OCI-LY1 (cell line): ENCODE data around the gene PHC3.

Experiments
- H2AFZ ChIP-seq: fragments of 200-600 bp; sonication (generic), shearing (Covaris generic); 2 replicates; pipeline ENCODE4 v1.6.0; 2014; ENCODE audit warnings: antibody characterized with exemption, mild to moderate bottlenecking, low read length
- H3F3A ChIP-seq: fragments of 200-600 bp; sonication (generic), shearing (Covaris generic); 2 replicates; pipeline ENCODE4 v1.6.0; 2014; ENCODE audit warnings: mild to moderate bottlenecking, antibody characterized with exemption, low read length, moderate library complexity; ENCODE audit not compliant: insufficient read depth
- H3K27ac ChIP-seq: fragments of 200-600 bp; sonication (generic); 2 replicates; pipeline ENCODE4 v1.5.1; 2014; ENCODE audit warnings: low read length, mixed run types, mild to moderate bottlenecking, low read depth; ENCODE audit not compliant: poor library complexity, severe bottlenecking
- H3K27me3 ChIP-seq: fragments of 200-600 bp; sonication (generic); 2 replicates; pipeline ENCODE4 v1.6.0; 2014; ENCODE audit warnings: antibody characterized with exemption, mild to moderate bottlenecking, low read length, moderate library complexity; ENCODE audit not compliant: insufficient read depth
- H3K36me3 ChIP-seq: fragments of 200-600 bp; sonication (generic); 2 replicates; pipeline ENCODE4 v1.6.1; 2014; ENCODE audit warnings: mild to moderate bottlenecking, antibody characterized with exemption, low read length, moderate library complexity, mixed read lengths; ENCODE audit not compliant: insufficient read depth
- H3K4me1 ChIP-seq: fragments of 200-600 bp; sonication (generic); 2 replicates; pipeline ENCODE4 v1.5.1; 2014; ENCODE audit warnings: mild to moderate bottlenecking, low read length, moderate library complexity; ENCODE audit not compliant: insufficient read depth, severe bottlenecking
- H3K4me2 ChIP-seq: fragments of 200-600 bp; sonication (generic), shearing (Covaris generic); 2 replicates; pipeline ENCODE4 v1.6.1; 2014; ENCODE audit warnings: low read length
- H3K4me3 ChIP-seq: fragments of 200-600 bp; sonication (generic); 2 replicates; pipeline ENCODE4 v1.5.1; 2014; ENCODE audit warnings: low read length, low read depth, mild to moderate bottlenecking, mixed read lengths; ENCODE audit not compliant: poor library complexity, severe bottlenecking
- H3K79me2 ChIP-seq: fragments of 200-600 bp; shearing (Covaris generic); 2 replicates; pipeline ENCODE4 v1.6.1; 2016; ENCODE audit warnings: mixed run types, low read length, mixed read lengths; ENCODE audit not compliant: insufficient read depth
- H3K9ac ChIP-seq: fragments of 200-600 bp; sonication (generic), shearing (Covaris generic); 2 replicates; pipeline ENCODE4 v1.6.1; 2014; ENCODE audit warnings: mild to moderate bottlenecking, low read length, mixed read lengths
- H3K9me2 ChIP-seq: fragments of 200-600 bp; sonication (generic), shearing (Covaris generic); 2 replicates; pipeline ENCODE4 v1.6.1; 2014; ENCODE audit warnings: low read depth, mild to moderate bottlenecking, low read length, mixed read lengths
- H3K9me3 ChIP-seq: fragments of 200-600 bp; shearing (Covaris generic); 2 replicates; pipeline ENCODE4 v1.6.1; 2014; ENCODE audit warnings: low read length, mixed read lengths
- H4K20me1 ChIP-seq: fragments of 200-600 bp; sonication (generic), shearing (Covaris generic); 2 replicates; pipeline ENCODE4 v1.6.0; 2016; ENCODE audit warnings: mild to moderate bottlenecking, low read length; ENCODE audit not compliant: insufficient read depth
- EZH2 ChIP-seq: fragments of 200-600 bp; sonication (generic), shearing (Covaris generic); IDR thresholded peaks from 2 replicates; pipeline ENCODE4 v1.8.0; 2017; ENCODE audit warnings: borderline replicate concordance, mixed run types, mild to moderate bottlenecking, antibody characterized with exemption, low read length, moderate library complexity, mixed read lengths
- TF ChIP-seq, protein P1 (sequence below): fragments of 200-600 bp; sonication (generic), shearing (Covaris generic); IDR thresholded peaks from 2 replicates; pipeline ENCODE4 v1.5.1; 2017; ENCODE audit warnings: mild to moderate bottlenecking, antibody characterized with exemption, low read length, moderate library complexity, mixed read lengths

Gene PHC3

DNA sequence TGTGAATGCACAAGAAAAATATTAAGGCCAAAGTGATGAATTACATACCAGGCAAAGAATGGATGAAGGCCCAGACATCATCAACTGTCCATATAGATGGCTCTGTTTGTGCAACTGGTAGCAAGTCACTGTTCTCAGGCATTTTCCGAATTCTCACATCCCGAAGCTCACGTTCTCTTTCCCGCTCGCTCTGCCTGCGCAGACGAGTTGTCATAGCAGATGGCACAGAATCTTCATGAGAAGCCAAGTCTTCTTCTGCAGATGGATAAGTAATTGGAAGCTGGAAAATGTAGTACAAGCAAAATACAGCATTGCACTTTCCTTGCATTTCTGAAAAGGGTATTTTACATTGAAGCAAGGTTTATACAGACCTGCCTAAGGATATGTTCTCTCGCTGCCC is 79.1 kb downstream of the PHC3 start:
- Histone ChIP-seq H3F3A (no peaks in the 10 kb centered on the region), H3K4me1 (no peaks in the 10 kb centered on the region), H3K27ac (no peak overlapping the region), H3K27me3 (no peaks in the 10 kb centered on the region), H3K9me2 (no peaks in the 10 kb centered on the region), H4K20me1 (no peaks in the 10 kb centered on the region), H3K4me2 (no peak overlapping the region), H3K9me3 (no peaks in the 10 kb centered on the region), H3K36me3 (peaks cover 96% of the 10 kb centered on the region), H3K9ac (no peak overlapping the region), H3K4me3 (no peak overlapping the region), H2AFZ (no peak overlapping the region), H3K79me2 (no peaks in the 10 kb centered on the region)
- TF ChIP-seq EZH2, result no peak
- TF ChIP-seq, protein P1, sequence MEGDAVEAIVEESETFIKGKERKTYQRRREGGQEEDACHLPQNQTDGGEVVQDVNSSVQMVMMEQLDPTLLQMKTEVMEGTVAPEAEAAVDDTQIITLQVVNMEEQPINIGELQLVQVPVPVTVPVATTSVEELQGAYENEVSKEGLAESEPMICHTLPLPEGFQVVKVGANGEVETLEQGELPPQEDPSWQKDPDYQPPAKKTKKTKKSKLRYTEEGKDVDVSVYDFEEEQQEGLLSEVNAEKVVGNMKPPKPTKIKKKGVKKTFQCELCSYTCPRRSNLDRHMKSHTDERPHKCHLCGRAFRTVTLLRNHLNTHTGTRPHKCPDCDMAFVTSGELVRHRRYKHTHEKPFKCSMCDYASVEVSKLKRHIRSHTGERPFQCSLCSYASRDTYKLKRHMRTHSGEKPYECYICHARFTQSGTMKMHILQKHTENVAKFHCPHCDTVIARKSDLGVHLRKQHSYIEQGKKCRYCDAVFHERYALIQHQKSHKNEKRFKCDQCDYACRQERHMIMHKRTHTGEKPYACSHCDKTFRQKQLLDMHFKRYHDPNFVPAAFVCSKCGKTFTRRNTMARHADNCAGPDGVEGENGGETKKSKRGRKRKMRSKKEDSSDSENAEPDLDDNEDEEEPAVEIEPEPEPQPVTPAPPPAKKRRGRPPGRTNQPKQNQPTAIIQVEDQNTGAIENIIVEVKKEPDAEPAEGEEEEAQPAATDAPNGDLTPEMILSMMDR, result no peak

DNA sequence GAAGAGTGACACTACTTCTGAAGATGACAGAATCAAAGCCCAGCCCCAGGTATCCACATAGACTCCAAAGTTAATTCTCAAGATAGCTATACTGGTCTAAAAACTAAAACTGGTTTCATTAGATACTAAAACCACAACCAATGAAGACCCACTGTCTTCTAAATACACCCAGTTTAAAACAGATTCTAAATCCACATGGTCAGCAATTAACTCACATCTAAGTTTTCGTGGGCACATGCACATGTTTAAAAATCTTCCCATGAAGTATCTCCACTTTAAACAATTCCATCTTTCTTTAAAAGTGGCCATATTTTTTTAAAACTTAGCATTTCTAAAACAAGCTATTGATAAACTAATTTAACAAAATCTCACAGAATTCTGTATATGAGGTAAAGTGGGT is 80.6 kb downstream of the PHC3 start:
- no peaks in the 10 kb centered on the region for H3F3A ChIP-seq
- no peak overlapping the region for H3K4me2 ChIP-seq
- no peak overlapping the region for H3K4me3 ChIP-seq
- H3K9me2 ChIP-seq, result no peaks in the 10 kb centered on the region
- H3K4me1 ChIP-seq, result no peaks in the 10 kb centered on the region
- no peaks in the 10 kb centered on the region for H3K27me3 ChIP-seq
- H2AFZ ChIP-seq, result no peak overlapping the region
- no peak overlapping the region for H3K9ac ChIP-seq
- H3K36me3 ChIP-seq, result peaks cover 97% of the 10 kb centered on the region
- no peak overlapping the region for H3K27ac ChIP-seq
- TF ChIP-seq, protein P1, result no peak
- no peak for TF ChIP-seq EZH2
- H3K9me3 ChIP-seq, result no peaks in the 10 kb centered on the region
- no peaks in the 10 kb centered on the region for H4K20me1 ChIP-seq
- H3K79me2 ChIP-seq, result no peaks in the 10 kb centered on the region

DNA sequence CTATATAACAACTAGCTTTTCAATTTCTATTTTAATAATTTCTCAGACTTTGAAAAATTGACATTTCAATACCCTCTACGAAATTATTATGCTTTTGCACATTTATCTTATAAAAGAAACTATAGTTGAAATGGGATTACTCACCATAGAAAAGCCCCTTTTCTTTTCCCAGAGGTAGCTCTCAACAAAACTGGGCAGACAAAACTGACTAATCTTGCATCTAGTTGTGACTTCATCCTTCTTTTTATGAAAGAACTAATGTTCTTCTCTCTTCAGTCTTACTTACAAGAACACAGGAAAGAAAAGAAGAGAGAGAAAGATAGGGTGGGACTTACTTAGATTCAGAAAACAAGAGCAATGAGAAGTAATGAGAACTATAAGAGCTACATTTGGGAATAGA is 82.8 kb downstream of the PHC3 start:
- H3K9ac ChIP-seq, result no peak overlapping the region
- no peaks in the 10 kb centered on the region for H3K4me1 ChIP-seq
- H4K20me1 ChIP-seq, result no peaks in the 10 kb centered on the region
- H3K36me3 ChIP-seq, result peaks cover 98% of the 10 kb centered on the region
- no peak overlapping the region for H3K4me2 ChIP-seq
- TF ChIP-seq, protein P1, result no peak
- TF ChIP-seq EZH2, result no peak
- no peak overlapping the region for H3K27ac ChIP-seq
- no peaks in the 10 kb centered on the region for H3K27me3 ChIP-seq
- H3K79me2 ChIP-seq, result no peaks in the 10 kb centered on the region
- H3K4me3 ChIP-seq, result no peak overlapping the region
- no peaks in the 10 kb centered on the region for H3K9me3 ChIP-seq
- H3F3A ChIP-seq, result no peaks in the 10 kb centered on the region
- no peak overlapping the region for H2AFZ ChIP-seq
- H3K9me2 ChIP-seq, result no peaks in the 10 kb centered on the region
